ENCODE measurements around the gene SLC35F6.

Gene SLC35F6

DNA sequence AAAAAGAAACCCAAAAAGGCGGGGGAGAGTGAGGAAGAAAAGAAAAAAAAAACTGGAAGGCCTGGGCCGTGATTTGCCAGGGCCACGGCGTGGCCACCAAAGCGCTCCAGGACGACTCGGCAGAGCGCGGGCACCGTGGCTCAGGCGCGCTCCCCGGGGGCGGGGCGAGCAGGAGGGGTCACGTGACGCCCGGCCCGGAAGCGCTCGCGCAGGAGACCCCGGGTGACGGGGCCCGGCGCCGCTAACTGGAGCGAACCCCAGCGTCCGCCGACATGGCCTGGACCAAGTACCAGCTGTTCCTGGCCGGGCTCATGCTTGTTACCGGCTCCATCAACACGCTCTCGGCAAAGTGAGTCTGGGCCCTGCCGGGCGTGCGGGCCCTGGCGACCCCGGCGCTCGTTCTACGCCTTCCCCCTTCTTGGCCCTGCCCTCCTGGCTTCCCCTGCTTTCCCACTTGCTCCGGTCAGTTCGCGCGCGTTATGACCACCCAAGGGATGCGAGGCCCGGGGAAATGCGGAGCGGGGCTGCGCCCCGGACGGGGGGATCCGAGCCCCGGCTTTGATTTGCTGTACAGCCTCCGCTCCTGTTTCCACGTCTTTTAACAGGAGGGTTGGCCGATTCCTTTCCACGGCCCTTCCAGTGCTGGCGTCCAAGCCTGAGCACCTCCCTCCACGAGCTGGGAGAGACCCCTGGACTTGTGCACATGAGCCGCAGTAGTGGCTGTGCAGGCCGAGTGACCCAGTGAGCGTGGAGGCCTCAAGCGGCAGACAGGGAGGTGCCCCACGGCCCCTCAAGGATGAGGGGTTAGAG is at the start of gene SLC35F6:
Gene SLC35F6, plus strand, starts transcription at position 207 of the 810 bp plus-strand sequence. Its CDS starts 66 bp downstream, at position 273.
- DNase-seq (ENCODE audit: low read depth, low spot score), result no peak

GRCh38 chr2:26715528-26716270 is 48.4 kb upstream of the SLC35F6 start:
- DNase-seq (ENCODE audit: low read depth, low spot score), result no peak

- no peak for DNase-seq (ENCODE audit: low read depth, low spot score)
These were observed 47.7 kb upstream of the SLC35F6 start for GRCh38 chr2:26716340-26716739.

DNA sequence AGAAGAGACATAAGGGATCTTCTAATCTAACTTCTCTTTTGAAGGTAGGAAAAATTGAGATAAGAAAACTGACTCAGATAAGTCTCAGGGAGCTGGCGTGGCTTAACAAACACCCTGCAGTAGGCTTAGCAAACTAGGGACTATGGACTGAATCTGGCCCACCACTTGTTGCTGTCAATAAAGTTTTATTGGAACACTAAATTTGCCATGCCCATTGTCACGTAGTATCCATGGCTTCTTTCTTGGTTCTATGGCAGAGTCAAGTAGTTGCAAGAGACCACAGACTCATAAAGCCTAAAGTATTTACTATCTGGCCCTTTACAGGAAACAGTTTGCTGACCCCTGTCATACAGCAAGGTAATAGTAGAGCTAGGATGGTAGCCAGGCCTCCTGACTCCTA is 47.3 kb upstream of the SLC35F6 start:
- no peak for DNase-seq (ENCODE audit: low read depth, low spot score)

DNA sequence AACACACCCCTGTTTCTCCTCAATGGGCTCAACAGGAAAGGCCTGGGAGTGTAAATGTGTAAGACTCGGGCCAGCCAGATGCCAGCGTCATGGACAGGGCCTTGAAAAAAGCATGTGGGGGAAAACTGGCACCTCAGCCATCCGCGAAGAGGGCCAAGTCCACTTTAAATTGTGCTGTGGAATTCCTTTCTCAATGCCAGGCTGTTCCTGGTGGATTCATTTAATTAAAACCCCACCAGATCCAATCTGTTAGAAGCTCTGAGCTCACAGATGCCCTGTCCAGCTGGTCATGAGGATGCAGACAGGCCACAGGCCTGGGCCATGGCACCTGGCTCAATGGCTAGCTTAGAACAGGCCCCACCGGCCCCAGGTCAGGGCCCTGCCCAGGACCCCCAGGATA is 46.7 kb upstream of the SLC35F6 start:
- no peak for DNase-seq (ENCODE audit: low read depth, low spot score)

DNA sequence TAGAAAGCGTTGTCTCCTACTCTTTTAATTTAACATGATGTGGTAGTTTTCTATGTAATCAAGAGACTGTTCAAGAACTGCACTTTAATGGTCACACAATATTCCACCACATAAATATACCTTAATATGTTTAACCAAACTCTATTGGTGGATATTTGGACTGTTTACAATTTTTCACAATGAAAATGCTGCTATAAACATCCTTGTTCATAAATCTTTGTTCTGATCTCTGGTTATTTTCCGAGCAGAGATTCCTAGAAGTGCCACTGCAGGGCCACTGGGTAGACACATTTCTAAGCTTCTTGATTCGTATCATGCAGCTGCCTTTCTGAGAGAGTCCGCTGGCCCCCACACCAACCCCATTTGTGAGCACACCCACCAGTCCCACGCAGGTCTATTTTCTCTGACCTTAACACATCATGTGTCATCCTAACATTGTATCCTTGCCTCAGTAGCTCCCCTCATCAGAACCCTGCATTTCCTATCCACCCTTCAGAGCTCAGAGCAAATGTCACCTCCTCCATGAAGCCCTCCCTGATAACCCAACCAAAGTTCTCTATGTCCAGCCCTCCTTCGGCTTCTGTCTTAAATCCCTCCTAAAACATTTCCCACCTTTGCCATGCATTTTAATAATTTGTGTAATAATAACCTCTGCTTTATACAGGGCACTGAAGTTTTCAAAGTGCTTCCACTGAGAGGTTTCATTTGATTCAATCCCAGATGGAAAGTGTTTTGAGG is 45.0 kb upstream of the SLC35F6 start:
- DNase-seq (ENCODE audit: low read depth, low spot score), result no peak

GRCh38 chr2:26720322-26721114 is 43.6 kb upstream of the SLC35F6 start:
- DNase-seq (ENCODE audit: low read depth, low spot score), result peak; percentile 51

GRCh38 chr2:26721115-26722032 is 42.7 kb upstream of the SLC35F6 start:
- DNase-seq (ENCODE audit: low read depth, low spot score), result no peak

DNA sequence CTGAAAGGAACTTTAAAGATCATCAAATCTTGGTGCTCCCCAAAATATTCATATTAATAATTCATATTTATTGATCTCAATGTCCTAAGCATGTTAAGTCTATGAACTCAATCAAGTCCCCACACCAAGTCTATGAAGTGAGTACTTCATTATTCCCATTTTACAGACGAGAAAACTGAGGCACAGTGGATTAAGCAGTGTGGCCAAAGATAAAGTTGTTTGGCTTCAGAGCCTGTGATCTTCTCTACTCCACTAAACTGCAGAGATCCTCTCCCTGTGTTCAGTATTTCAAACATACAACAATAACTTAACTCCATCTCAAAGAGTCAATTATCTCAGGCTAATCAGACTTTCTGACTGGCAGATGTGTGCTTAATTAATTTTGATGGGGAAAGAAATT is 41.8 kb upstream of the SLC35F6 start:
- DNase-seq (ENCODE audit: low read depth, low spot score), result no peak

DNA sequence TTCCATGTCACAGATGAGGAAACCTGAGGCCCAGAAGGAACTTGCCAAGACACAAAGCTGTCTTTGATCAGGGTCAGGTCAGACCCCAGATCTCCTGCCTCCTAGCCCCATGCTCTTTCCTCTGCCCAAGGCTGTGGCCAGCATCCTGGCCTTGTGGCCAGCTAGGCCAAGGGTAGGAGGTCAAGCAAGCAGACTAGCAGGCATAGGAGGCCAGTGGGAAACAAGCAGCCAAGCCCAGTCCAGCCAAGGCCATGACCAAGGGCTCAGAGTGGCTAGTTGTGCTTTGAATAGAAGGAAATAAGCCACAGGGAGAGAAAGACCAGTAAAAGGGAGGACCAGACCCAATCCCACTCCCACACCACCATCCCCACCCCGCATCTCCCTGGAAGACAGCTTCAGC is 41.2 kb upstream of the SLC35F6 start:
- DNase-seq (ENCODE audit: low read depth, low spot score), result no peak

- no peak for DNase-seq (ENCODE audit: low read depth, low spot score)
These were observed 40.6 kb upstream of the SLC35F6 start for GRCh38 chr2:26723475-26723874.

- DNase-seq (ENCODE audit: low read depth, low spot score), result peak; percentile 72
These were observed 39.9 kb upstream of the SLC35F6 start for GRCh38 chr2:26723991-26724750.

DNA sequence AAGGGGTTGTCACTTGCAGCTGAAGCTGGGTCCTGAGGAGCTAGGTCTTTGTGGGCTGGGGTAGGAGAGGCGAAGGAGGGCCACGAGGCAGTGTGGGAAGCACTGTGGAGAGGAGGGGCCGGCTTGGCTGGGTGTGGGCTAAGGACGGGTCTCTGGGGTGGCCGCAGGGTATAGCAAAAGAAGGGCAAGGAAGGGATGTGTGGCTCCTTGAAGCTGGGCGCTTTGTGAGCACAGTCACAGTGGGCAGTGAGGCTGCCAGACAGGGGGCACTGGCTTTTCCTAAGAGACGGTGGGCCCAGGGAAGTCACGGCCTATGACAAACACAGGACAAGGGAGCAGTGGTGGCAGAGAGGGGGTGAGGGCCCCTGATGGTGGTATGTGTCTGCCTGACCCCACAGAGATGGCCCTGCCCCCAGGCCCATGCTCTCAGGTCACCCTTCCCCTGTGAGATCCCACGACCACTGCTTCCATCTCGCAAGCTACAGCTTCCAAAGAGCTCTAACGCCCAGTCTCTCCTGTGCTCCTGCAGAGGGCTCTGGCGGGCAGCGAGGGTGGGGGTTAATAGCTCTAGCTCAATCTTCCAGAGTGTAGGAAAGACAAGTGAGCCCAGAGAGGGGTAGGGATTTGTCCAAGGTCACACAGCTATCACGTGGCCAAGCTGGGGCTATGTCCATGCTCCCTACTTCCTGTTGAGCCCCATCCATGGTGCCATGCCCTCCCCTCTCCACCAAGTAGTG is 39.1 kb upstream of the SLC35F6 start:
- DNase-seq (ENCODE audit: low read depth, low spot score), result no peak

GRCh38 chr2:26725521-26725820 is 38.6 kb upstream of the SLC35F6 start:
- no peak for DNase-seq (ENCODE audit: low read depth, low spot score)

DNA sequence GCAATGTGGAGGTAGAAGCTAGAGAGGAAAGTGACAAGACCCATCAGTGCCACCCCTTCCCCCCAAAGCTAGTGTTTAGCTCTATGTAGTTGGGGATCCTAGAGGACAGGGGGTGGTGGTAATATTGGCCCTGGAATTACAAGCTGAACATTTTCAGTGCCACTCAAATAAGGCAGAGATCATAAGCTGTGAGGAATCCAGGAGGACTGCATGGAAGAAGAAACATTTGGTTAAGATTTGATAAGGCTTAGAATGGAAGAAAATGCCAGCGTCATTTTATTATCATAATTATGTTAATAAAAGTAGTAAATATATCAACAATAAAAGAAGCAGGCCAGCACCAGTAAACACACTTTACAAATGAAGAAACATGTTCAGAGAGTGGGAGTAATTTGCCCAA is 37.9 kb upstream of the SLC35F6 start:
- DNase-seq (ENCODE audit: low read depth, low spot score), result no peak

DNA sequence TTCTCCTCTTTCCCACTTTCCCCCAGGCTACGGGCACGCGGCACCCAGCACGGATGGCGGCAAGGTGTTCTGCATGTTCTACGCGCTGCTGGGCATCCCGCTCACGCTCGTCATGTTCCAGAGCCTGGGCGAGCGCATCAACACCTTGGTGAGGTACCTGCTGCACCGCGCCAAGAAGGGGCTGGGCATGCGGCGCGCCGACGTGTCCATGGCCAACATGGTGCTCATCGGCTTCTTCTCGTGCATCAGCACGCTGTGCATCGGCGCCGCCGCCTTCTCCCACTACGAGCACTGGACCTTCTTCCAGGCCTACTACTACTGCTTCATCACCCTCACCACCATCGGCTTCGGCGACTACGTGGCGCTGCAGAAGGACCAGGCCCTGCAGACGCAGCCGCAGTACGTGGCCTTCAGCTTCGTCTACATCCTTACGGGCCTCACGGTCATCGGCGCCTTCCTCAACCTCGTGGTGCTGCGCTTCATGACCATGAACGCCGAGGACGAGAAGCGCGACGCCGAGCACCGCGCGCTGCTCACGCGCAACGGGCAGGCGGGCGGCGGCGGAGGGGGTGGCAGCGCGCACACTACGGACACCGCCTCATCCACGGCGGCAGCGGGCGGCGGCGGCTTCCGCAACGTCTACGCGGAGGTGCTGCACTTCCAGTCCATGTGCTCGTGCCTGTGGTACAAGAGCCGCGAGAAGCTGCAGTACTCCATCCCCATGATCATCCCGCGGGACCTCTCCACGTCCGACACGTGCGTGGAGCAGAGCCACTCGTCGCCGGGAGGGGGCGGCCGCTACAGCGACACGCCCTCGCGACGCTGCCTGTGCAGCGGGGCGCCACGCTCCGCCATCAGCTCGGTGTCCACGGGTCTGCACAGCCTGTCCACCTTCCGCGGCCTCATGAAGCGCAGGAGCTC is 36.2 kb upstream of the SLC35F6 start:
- DNase-seq (ENCODE audit: low read depth, low spot score), result no peak

DNA sequence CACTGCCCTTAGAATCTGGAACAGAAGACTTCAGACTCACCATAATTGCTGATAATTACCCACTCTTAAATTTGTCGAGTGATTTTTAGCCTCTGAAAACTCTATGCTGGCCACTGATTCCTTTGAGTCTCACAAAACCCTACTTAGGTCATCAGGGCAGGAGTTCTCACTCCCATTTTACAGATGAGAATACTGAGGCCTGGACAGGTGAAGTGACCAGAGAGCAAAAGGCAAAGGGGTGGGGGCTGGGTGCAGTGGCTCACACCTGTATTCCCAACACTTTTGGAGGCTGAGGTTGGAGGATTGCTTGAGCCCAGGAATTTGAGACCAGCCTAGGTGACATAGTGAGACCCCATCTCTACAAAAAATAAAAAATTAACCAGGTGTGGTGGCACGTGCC is 34.8 kb upstream of the SLC35F6 start:
- no peak for DNase-seq (ENCODE audit: low read depth, low spot score)

Measured in brain pericyte (primary cell).